Fibroblast of mammary gland (primary cell): ENCODE results near the gene MIDN.
A peak's percentile ranks its signal among the peaks of the same experiment; 100 is the strongest.
"Not testable (repeated sequence)": the region's sequence is repeated elsewhere in the genome, so short reads cannot be mapped to it uniquely, and the experiment has no call there.

Source experiments
- DNase-seq: peaks from one replicate; pipeline ENCODE4 v3.0.0-alpha.2; 2010; ENCODE audit warnings: low read depth
- H3K4me3 ChIP-seq: 2 replicates; pipeline ENCODE4 v1.5.1; 2011; ENCODE audit warnings: low read depth, mild to moderate bottlenecking, low read length, moderate library complexity; ENCODE audit not compliant: control insufficient read depth
- TF ChIP-seq, protein P1 (sequence below): conservative IDR thresholded peaks from 2 replicates; pipeline ENCODE4 v1.5.1; 2011; ENCODE audit warnings: low read depth, low read length, inconsistent platforms; ENCODE audit not compliant: control insufficient read depth, insufficient read depth

MIDN gene

GRCh38 chr19:1248139-1248785, at the start of gene MIDN:
Gene MIDN (plus strand): TSS chr19:1248583. CDS start chr19:1250297, 1,714 bp downstream.
- peak within 1 kb of the TSS; percentile 58 for H3K4me3 ChIP-seq
- peak; percentile 84 for DNase-seq
- TF ChIP-seq, protein P1, sequence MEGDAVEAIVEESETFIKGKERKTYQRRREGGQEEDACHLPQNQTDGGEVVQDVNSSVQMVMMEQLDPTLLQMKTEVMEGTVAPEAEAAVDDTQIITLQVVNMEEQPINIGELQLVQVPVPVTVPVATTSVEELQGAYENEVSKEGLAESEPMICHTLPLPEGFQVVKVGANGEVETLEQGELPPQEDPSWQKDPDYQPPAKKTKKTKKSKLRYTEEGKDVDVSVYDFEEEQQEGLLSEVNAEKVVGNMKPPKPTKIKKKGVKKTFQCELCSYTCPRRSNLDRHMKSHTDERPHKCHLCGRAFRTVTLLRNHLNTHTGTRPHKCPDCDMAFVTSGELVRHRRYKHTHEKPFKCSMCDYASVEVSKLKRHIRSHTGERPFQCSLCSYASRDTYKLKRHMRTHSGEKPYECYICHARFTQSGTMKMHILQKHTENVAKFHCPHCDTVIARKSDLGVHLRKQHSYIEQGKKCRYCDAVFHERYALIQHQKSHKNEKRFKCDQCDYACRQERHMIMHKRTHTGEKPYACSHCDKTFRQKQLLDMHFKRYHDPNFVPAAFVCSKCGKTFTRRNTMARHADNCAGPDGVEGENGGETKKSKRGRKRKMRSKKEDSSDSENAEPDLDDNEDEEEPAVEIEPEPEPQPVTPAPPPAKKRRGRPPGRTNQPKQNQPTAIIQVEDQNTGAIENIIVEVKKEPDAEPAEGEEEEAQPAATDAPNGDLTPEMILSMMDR, result no peak

DNA sequence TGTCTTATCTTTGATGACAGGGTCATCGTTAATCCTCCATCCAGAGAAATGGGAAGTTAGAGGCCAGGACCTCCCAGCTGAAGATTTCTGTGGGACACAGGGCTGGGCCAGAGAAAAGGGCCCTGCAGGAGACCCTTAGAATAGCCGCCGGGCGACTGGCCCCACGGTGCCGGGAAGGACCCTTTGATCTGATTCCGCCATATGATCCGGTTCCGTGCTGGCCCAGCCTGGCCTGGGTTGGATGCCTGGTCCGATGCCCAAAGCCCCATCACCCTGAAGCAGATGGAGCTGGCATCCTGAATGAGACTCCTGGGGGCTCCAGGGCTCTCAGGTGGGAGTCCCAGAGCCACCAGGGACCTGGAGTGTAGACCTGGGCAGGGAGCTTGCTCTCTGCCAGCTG, 48.9 kb upstream of the MIDN start:
- H3K4me3 ChIP-seq, result no peak overlapping the region
- DNase-seq, result no peak
- TF ChIP-seq, protein P1, result no peak

- not testable (repeated sequence) for DNase-seq, H3K4me3 ChIP-seq
Measured at GRCh38 chr19:1200614-1201013, 47.8 kb upstream of the MIDN start.

- TF ChIP-seq, protein P1, result no peak
- peak; percentile 93 for DNase-seq
- peak within 1 kb of the TSS; percentile 77 for H3K4me3 ChIP-seq
Measured at GRCh38 chr19:1205114-1206099, 43.0 kb upstream of the MIDN start, which contains the start of gene STK11. Gene STK11 (plus strand): TSS chr19:1205778. CDS start chr19:1206914, 1,136 bp downstream.

DNA sequence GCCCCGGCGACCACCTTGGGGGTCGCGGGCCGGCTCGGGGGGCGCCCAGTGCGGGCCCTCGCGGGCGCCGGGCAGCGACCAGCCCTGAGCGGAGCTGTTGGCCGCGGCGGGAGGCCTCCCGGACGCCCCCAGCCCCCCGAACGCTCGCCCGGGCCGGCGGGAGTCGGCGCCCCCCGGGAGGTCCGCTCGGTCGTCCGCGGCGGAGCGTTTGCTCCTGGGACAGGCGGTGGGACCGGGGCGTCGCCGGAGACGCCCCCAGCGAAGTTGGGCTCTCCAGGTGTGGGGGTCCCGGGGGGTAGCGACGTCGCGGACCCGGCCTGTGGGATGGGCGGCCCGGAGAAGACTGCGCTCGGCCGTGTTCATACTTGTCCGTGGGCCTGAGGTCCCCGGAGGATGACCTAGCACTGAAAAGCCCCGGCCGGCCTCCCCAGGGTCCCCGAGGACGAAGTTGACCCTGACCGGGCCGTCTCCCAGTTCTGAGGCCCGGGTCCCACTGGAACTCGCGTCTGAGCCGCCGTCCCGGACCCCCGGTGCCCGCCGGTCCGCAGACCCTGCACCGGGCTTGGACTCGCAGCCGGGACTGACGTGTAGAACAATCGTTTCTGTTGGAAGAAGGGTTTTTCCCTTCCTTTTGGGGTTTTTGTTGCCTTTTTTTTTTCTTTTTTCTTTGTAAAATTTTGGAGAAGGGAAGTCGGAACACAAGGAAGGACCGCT, 42.1 kb upstream of the MIDN start:
- peak overlapping the region; percentile 77 for H3K4me3 ChIP-seq
- DNase-seq, result no peak
- TF ChIP-seq, protein P1, result no peak

DNA sequence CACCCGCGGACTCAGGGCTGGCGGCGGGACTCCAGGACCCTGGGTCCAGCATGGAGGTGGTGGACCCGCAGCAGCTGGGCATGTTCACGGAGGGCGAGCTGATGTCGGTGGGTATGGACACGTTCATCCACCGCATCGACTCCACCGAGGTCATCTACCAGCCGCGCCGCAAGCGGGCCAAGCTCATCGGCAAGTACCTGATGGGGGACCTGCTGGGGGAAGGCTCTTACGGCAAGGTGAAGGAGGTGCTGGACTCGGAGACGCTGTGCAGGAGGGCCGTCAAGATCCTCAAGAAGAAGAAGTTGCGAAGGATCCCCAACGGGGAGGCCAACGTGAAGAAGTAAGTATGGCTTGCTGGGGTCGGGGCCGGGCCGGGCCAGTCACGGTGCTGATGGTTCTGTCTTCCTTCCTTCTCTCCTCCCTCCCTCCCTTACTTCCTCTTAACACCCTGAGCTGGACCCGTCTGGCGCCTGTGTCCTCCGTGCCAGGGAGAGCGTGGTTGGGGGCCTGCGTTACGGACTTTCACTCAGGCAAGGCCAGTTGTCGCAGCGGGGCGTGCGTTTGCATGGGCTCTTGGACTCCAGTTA, 41.4 kb upstream of the MIDN start:
- DNase-seq, result no peak
- TF ChIP-seq, protein P1, result no peak
- H3K4me3 ChIP-seq, result peak overlapping the region; percentile 77

- peak; percentile 51 for DNase-seq
- not testable (repeated sequence) for H3K4me3 ChIP-seq
Measured at GRCh38 chr19:1208830-1209229, 39.6 kb upstream of the MIDN start.
